HG02678 (cell line): ENCODE results near the gene OR2B6.
"Not testable (repeated sequence)": the region's sequence is repeated elsewhere in the genome, so short reads cannot be mapped to it uniquely, and the experiment has no call there.

ENCODE experiments used
- ATAC-seq: cut with Tn5 transposase; IDR thresholded peaks from one replicate; pipeline ENCODE4 v1.9.1; 2021; ENCODE audit warnings: mild to moderate bottlenecking, moderate library complexity; ENCODE audit not compliant: unreplicated experiment

The OR2B6 gene

DNA sequence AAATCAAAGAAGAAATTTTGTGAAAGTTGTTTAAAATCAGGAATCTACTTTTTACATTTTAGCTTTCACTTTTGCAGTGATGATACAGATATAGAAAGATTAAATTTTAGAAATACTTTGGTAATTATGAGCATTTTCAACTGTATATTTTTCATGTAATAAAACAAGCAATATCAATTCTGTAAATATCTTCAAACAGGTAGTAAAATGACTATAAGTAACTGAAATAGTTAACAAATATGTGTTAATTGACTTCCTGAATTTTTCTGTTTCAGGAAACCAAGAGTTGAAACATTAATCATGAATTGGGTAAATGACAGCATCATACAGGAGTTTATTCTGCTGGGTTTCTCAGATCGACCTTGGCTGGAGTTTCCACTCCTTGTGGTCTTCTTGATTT is at the start of gene OR2B6:
TSS of gene OR2B6 (plus strand) at position 301 of the 400 bp plus-strand sequence. CDS start at position 301, 0 bp downstream.
- ATAC-seq = no peak

DNA sequence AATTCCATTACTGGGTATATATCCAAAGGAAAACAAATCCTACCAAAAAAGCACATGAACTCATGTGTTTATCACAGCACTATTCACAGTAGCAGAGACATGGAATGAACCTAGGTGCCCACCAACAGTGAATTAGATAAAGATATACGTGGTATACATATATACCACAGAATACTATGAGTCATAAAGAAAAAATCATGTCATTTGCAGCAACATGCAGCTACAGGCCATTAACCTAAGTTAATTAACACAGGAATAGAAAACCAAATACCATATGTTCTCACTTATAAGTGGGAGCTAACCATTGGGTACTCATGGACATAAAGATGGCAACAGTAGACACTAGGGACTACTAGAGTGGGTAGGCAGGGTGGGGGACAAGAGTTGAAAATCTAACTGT is 49.0 kb upstream of the OR2B6 start:
- ATAC-seq = no peak

DNA sequence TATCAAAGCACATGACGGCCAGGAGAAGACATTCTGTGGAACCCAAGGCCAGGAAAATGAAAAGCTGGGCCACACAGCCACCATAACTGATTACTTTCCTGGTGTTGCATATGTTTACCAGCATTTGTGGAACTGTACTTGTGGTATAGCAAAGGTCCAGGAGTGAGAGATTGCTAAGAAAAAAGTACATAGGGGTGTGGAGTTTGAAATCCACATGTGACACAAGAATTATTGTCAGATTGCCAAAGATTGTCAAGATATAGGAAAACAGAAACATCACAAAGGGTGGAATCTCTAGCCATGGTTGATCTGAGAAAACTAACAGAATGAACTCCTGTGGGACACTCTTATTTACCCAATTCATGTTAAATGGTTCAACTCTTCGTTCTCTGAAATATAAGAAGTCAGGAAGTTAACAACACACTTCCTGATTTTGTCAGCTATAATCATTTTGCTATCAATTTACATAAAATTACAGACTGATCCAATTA is 45.0 kb upstream of the OR2B6 start, which contains the start of gene OR2B2:
TSS of gene OR2B2 (minus strand) at position 441 of the 491 bp plus-strand sequence. CDS start at position 364, 77 bp downstream.
- no peak for ATAC-seq

DNA sequence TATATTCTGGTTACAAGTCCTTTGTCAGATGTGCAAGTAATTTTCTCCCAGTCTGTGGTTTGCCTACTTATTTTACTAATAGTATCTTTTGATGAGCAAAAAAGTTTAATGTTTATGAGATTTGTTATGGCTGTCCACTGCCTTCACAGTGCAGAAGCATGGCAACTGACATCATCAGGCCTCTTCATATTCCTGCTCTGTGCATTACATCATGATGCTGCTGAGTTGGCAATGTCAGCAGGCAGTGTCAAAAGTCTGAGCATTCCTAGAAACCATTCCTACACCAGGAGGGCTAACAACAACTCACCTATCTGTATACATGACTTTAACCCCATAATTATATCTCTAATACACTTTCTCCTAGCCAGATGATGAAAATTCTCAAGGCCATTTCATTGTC is 34.1 kb upstream of the OR2B6 start:
- no peak for ATAC-seq

DNA sequence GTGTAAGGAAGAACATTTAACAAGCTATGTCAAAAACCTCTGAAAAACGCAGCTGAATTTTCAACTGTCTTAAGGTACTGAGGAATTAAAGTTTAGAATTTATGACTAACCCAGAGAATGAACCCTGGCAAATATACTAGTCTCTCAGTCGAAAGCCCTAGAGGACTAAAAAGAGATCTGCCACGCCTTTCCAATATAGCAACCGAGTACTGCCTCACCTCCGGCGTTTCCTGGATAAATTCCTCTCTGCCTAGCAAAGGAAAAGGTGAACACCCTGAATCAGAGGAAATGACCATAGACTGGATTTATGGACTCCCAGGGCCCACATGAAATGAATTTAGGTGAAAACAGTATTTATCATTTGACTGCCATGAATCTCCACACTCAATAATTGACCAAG is 32.9 kb upstream of the OR2B6 start:
- ATAC-seq = no peak

DNA sequence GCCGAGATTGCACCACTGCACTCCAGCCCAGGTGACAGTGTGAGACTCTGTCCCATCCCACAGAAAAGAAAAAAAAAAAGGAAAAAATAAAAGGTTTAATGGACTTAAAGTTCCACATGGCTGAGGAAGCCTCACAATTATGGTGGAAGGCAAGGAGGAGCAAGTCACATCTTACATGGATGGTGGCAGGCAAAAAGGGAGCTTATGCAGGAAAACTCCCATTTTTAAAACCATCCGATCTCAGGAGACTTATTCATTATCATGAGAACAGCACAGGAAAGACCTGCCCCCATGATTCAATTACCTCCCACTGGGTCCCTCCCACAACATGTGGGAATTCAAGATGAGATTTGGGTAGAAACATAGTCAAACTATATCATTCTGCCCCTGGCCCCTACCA is 29.0 kb upstream of the OR2B6 start:
- ATAC-seq = not testable (repeated sequence)

DNA sequence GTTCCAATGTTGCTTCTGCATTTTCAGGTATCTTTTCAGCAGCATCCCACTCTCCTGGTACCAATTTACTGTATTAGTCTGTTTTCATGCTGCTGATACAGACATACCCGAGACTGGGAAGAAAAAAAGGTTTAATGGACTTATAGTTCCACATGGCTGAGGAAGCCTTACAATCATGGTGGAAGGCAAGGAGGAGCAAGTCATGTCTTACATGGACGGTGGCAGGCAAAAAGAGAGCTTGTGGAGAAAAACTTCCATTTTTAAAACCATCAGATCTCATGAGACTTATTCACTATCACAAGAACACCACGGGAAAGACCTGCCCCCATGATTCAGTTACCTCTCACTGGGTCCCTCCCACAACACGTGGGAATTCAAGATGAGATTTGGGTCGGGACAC is 27.1 kb upstream of the OR2B6 start:
- ATAC-seq = not testable (repeated sequence)

DNA sequence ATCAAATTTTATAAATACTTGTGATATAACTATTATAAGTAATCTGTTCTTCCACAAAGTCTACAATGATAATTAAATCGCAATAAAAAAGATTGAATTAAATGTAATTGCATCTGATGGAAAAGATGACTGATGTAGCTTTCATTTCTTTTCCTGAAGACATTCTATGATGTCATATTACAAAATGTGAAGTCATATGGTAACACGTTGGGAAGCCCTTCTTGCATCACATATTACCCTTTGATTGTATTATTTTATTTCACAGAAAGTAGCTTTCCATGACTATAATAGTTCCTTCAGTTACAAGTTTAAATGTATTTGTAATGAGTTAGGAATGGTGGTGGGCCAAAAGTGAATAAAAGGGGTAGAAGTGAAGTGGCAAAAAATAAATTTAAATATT is 25.8 kb upstream of the OR2B6 start:
- ATAC-seq = no peak

DNA sequence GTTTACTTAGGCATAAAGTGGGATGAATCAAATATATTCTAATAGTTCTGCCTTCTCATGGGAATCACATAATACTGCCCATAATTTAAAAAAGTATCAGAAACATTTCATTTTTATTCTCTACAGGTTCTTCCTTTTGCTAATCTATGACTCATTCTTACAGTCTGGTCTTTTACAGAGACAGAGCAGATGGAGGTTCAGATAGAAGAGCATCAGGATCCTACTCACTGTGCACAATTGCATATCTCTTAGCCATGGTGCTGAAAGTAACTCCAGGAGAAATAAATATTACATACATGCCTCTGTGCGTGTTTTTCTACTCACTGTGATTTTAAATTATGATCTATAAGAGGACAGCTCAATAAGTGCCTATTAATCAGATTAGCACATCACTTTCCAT is 16.3 kb upstream of the OR2B6 start:
- no peak for ATAC-seq

DNA sequence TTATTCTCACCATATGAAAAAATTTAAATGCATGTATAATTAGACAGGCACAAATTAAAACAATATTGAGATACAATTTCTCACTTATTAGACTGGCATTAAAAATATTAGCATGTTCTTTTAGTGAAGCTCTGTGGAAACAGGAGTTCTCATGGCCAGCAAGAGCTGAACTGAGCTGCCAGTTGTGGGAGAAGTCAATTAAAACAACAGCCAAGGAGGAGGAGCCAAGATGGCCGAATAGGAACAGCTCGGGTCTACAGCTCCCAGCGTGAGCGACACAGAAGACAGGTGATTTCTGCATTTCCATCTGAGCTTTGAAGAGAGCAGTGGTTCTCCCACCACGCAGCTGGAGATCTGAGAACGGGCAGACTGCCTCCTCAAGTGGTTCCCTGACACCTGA is 14.0 kb upstream of the OR2B6 start:
- ATAC-seq = not testable (repeated sequence)

DNA sequence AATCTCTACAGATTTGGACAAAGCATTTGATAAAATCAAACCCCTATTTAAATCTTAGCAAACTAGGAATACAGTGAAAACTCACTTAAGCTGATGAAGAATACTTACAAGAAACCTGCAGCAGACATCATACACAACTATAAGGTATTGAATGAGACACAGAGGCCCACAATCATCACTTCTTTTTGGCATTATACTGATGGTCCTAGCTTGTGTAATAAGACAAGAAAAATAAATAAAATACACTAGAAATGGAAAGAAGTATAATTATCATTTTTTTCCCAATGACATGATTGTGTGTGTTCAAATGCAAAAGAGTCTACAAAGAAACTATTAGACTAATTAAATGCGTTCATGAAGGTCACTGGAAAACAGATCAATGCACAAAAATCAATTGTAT is 8.8 kb upstream of the OR2B6 start:
- ATAC-seq = no peak

DNA sequence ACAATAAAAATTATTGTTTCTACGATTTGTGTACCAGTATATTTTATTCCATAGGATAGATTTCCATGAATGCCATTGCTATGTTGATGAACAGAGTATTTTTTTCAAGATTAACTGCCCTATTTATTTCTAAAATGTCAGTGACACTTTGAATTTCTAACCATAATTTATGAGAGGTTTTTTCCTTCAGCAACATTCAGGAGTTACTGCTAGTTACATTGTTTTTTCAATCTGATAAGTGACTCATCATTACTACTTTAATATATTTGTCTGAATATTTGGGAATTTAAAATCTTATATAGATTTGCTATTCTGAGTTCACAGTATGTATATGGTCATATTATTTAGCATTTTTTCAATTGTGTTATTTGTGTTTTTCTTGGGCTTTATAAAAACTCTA is 6.0 kb upstream of the OR2B6 start:
- ATAC-seq = no peak

DNA sequence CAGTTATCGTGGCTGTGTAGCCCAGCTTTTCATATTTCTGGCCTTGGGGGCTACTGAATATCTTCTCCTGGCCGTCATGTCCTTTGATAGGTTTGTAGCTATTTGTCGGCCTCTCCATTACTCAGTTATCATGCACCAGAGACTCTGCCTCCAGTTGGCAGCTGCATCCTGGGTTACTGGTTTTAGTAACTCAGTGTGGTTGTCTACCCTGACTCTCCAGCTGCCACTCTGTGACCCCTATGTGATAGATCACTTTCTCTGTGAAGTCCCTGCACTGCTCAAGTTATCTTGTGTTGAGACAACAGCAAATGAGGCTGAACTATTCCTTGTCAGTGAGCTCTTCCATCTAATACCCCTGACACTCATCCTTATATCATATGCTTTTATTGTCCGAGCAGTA is 475 bp downstream of the OR2B6 start:
- no peak for ATAC-seq

DNA sequence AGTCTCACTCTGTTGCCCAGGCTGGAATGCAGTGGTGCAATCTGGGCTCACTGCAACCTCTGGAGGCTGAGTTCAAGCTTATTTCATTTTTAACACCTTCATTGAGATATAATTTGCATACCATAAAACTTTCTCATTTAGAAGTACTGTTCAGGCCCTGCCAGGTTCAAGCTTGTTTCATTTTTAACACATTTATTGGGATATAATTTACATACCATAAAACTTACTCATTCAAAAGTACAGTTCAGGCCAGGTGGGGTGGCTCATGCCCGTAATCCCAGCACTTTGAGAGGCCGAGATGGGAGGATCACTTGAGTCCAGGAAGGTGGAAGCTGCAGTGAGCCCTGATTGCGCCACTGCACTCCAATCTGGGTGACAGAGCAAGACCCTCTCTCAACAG is 5.5 kb downstream of the OR2B6 start:
- no peak for ATAC-seq

DNA sequence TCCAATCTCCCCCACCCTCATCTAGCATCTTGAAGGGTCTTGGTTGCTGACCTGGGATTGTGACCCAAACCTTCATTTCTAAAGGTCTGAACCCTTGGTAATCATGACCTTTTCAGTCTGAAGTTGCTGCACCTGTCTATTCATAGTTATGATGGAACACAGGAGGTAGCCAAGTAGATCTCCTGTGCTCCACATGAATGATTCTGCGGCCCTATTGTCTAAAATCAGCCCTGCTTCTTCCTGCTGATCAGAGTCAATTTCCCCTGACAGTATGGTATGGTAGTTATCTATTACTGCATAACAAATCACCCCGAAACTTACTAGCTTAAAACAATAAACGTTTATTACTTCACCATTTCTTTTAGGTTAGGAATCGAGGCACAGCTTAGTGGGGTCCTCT is 9.0 kb downstream of the OR2B6 start:
- no peak for ATAC-seq

DNA sequence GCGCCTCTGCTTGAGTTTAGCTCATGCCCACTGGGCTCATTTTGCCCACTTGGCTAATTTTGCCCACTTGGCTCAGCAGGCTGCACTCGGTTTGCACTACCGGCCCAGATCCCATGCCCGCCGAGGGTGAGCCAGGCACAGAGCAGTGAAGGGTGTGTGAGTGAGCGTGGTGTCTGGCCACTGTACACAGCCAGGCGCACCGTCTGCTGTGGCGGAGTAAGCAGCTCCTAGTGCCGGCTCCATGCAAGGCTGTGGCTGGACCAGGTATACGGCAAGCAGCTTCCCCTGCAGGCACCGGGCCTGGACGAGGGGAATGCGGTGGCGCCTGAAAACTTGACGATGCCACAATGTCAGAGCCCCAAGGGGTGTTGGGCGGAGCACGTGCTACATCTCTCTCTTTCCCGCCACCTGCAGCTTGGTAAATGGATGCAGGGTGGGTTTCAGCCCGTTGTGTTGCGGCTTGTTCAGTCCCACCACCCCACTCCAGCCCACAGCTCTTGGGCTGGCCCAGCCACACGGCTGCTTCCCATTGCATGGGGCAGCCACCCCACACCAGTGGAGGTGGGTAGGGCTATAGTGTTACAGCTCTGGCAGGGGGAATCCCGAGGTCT is 9.9 kb downstream of the OR2B6 start:
- no peak for ATAC-seq

DNA sequence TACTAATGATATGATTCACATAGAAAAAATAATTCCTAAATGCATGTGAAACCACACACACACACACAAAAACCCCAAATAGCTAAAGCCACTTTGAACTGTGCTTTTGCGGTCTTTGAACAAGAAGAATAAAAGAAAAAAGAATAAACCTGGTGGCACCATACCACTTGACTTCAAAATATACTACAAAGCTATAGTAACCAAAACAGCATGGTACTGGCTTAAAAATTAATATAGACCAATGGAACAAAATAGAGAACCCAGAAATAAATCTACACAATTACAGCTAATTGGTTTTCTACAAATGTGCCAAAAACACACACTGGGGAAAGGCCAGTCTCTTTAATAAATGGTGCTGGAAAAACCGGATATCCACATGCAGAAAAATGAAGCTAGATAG is 13.4 kb downstream of the OR2B6 start:
- ATAC-seq = no peak

DNA sequence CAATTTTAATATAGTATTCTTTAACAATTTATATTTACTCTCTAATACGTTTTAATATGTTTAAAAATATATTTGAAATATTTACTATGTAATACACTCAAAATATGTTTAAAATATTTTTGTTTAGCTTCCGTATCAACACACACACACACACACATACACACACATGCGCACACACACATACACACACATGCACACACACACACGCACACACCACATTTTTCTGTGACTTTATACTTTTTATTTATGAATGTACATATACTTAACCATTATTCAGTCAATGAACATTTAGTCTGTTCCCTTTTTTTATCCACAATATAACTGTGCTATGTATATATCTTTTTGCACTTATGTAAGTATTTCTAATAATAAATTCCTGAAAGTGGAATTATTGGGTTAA is 15.7 kb downstream of the OR2B6 start:
- no peak for ATAC-seq

DNA sequence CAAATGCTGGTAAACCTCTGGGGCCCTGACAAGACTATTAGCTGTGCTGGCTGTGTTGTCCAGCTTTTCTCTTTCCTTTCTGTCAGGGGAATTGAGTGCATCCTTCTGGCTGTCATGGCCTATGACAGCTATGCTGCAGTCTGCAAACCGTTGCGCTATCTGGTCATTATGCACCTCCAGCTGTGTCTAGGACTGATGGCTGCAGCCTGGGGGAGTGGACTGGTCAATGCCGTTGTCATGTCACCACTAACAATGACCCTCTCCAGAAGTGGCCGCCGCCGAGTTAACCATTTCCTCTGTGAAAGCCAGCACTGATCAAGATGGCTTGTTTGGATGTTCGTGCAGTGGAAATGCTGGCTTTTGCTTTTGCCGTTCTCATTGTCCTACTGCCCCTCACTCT is 20.3 kb downstream of the OR2B6 start:
- no peak for ATAC-seq

DNA sequence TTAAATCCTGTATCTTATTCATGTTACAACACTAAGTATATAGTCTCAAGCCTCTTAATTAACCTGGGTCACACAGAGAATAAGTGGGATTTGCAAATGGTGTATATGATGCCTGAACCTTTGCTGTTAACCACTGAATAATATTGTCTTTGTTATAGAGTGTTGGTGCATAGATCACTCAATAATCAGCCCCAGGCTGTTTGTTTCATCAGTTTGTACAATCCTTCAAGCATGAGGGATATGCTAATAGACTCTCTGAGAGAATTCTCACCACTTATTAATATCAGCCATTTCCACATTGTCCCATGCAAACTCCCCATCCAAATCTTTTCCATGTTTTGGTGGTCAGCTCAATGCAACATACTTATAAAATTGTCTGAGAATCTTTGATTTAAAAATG is 21.7 kb downstream of the OR2B6 start:
- no peak for ATAC-seq

DNA sequence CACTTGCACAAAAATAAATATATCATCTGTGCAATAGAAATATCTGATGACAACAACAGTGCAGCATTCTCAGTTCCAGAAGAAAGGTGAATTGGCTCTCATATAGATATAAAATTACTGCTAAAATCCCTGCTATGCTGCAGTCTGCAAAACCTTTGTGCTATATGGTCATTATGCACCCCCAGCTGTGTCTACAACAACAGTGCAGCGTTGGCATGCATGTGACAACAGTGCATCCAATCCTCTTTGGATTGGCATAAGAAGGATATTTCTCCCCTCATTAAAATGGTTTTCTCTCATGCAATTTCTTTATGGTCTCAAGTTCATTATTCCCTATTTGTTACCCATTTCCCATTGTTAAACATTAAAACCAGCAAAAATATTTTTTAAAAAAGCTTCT is 23.1 kb downstream of the OR2B6 start:
- ATAC-seq = no peak

DNA sequence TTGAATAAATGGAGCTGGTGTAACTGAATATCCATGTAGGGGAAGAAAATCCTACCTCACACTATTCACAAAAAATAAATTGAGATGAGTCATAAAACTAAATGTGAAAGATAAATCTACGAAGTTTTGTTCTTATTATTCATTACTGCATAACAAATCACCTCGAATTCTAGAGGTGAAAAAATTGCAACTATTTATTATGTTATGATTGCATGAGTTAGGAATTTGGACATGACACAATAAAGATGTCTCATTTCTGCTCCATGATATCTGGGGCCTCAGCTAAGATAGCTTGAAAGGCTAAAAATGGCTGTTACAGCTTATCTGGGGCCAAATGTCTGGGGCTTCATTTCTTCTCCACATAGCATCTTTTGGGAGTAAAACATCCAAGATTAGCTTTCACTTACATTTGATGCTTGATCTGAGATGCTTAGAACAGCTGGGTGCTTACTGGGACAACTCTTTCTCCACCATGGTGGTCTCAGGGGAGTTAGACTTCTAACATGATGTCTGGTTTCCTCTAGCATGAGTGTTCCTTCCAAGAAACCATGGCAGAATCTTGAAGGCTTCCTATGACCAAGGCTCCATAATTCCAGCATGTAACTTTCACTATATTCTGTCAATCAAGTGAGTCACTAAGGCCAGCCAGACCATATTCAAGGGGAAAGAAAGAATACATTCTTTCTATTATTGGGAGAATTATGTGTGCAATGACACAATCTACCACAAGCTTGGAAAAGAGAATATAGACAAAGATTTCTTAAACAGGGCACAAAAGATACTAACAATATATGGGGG is 30.1 kb downstream of the OR2B6 start:
- ATAC-seq = no peak
